ENCODE measurements around the gene MYH15.

The MYH15 gene

DNA sequence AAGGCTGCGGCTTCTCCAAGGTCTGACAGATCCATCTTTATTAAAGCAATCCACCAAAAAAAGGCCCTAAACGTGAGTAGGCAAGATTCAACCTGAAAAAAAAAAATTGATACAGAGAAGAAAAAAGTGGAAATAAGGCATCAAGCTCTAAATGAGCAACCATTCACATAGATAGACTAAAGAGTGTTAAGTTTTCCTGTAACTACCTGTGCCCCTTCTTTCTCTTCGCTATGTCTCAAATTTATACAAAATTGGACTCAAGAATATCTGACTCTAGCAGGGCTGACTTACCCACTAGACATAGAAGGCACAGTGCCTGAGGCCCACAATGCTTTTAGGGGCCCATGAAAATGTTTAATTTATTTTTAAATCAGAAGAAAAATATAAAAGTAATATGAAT lies at the start of gene MYH15:
Gene MYH15, minus strand, starts transcription at position 101 of the 400 bp plus-strand sequence. Its CDS starts 66 bp downstream, at position 35.
- DNase-seq = no peak

DNA sequence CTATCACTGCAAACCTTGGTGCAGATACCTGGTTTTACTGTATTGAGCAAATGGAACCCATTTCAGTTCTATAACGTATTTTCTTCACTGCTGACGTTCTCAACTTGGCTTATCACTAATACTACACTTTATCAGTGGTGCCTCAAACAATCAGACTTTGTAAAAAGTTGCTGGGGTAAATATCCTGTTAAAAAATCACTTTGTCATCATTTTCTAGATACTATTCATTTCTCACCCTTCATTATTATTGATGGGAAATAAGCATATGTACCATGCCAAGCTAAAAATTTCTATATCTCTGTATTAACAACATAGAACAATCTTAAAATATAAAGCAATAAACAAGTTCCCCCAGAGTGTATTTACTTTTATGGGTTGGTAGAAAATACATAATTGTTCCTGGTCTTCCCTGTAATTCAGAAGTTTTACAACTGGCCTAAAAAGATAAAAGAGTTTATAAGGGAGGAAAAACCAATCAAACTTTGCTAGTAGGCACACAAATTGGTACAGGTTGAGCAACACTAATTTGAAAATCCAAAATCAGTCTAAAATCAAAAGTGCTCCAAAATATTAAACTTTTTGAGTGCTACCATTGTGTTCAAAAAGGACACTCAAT lies 45.7 kb upstream of the MYH15 start:
- no peak for DNase-seq

- DNase-seq = no peak
Measured at GRCh38 chr3:108554913-108555571, 44.6 kb upstream of the MYH15 start.

GRCh38 chr3:108554229-108554628 lies 43.8 kb upstream of the MYH15 start:
- DNase-seq = no peak

DNA sequence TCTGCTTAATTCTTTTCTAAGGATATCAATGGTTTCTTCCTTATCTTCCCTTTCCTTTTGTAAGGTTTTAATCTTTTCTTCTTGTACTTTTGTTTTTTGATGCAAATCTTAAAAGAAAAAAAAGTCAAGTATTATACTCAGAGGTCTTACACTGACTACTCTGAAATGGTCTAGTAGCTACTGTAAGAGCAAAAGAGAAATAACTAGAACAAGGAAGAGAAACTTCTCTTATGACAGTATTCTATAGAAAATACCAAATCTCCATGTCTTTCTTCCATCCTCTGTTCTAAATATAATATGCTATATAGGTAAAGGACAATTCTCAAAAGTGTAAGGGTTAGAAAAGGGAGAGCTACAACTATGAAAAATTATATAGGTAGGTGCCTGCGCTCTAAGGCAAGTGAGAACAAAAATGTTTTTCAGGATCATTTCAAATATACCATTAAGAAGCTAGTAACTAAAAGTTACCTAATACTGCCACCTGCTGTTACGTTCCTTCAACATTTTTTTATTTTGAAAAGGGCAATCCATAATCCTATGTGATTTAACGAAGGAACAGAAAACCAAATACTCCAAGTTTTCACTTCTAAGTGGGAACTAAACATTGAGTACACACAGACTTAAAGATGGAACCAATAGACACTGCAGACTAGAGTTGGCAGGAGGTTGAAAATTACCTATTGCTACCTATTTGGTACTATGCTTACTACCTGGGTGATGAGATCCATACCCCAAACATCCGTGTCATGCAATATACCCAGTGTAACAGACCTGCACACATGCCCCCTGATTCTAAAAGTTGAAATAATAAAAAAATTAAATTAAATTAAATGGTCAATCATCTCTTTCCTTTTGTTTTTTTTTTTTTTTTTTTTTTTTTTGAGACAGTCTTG lies 42.1 kb upstream of the MYH15 start:
- DNase-seq = peak; percentile 58

- no peak for DNase-seq
Measured at GRCh38 chr3:108548886-108549285, 38.5 kb upstream of the MYH15 start.

GRCh38 chr3:108548304-108548703 lies 37.9 kb upstream of the MYH15 start:
- no peak for DNase-seq

DNA sequence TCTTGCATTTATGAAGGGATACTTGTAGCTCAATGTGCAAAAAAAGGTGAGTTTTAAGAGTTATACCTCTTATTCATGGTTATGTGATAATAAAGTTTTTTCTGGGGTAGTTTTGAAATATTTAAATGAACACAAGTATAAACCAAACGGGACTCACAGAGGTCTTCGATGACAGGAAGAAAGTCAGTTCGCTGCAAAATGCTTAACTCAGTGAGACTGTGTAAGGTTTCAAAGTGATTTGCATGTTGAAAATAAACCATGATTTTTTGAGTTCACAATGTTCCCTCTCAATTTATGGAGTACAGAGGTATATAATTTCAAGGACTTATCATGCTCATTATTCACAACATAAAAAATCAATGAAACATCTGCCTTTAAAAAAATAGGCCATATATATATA lies 36.3 kb upstream of the MYH15 start:
- no peak for DNase-seq

GRCh38 chr3:108546247-108546646 lies 35.9 kb upstream of the MYH15 start:
- no peak for DNase-seq

DNA sequence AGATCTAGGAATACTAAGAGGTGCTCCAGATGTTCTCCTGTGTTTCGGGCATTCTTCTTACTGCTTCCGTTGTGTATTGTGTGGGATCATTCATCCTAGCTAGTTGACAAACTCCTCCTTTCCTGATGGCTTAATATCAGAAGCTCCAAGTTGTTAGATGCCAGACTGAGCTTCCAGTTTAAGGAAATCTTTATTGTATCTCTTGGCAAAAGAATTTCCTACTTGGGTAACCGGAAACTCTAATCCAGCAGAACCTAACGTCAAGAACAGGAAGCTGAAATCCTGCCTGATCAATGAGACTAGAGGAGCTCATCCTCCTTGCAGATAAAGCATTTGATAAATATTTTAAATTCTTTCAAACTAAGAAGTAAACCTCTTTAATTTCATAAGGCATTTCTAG lies 27.7 kb upstream of the MYH15 start:
- DNase-seq = no peak

DNA sequence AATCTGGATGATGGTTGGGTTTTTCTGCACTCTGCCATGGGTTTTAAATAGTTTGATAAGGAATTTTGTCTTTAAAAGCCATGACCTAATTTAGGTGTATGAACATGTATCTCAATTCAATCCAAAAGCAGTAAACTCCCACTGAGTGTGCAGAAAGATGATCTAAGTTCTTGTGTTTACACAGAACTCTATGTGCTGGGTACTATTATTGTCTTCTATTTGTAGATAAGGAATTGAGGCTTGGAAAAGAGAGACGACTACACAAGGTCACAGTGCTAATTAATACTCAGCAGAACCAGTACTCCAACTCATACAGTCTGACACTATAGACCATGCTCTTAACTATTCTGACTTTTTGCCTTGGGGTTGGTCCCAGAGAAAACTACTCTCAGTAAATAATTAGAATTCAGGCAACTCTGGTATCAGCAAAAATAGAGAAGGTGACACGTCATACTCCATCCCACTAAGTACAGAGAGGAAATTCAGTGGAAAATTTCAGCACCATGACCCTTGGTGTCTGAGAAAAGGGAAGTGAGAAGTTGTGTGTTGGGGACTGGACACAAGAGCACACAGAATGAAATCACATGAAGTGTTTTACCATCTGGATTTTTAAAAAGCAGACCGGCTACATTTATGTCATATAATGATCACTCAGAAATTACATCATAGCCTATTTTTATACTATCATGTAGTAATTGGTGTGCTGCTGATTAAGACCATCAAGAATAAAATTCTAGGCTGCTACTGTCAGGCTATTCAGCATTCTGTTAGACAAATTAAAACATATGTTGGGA lies 18.3 kb upstream of the MYH15 start:
- peak; percentile 8 for DNase-seq

DNA sequence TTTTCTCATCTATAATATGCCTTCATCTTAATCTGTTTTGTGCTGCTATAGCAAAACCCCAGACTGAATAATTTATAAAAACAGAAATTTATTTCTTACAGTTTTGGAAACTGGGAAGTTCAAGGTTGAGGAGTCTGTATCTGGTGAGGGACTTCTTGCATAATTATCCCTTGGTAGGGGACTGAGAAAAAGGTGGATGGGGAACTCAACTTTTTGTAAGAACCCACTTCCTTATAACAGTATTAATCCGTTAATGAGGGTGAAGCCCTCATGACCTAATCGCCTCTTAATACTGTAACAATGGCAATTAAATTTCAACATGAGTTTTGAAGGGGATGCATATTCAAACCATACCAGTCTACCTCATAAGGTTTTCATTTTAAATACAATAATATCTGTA lies 17.4 kb upstream of the MYH15 start:
- DNase-seq = no peak

DNA sequence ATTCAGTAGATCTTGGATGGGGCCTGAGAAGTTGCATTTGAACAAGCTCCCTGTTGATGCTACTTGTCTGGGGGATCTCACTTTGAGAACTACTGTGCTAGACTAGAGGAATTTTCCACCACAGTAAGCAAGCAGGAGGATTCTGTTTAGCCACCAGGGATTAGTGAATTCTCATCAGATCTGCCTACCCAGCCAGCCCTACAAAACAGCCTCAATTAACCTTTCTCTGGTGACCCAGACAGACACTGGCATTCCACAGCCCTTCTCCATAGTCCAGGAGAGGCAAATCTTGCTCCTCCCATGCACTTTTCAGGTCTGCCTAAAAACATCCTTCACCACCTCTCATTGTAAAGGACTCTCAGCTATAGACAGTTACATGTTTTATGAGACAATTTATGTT lies 16.7 kb upstream of the MYH15 start:
- no peak for DNase-seq

DNA sequence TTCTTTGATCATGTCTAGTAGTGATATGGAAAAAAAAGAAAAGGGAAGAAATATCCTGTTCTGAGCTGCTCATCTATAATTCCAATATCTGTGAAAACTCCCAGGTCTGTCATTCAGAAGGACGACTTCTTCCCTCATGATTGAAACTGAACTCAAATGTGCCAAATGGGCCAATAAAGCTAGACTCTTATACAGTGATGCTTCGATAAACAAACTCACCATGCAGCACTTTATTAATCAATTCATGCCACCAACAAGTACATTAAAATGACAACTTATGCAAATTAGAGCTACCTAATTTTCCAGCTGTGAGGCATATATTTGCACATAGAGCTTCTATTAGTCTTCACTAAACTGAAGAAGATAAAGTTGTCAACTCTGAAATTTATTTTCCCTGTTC lies 15.6 kb upstream of the MYH15 start:
- no peak for DNase-seq

- no peak for DNase-seq
Measured at GRCh38 chr3:108525256-108525655, 14.9 kb upstream of the MYH15 start.

DNA sequence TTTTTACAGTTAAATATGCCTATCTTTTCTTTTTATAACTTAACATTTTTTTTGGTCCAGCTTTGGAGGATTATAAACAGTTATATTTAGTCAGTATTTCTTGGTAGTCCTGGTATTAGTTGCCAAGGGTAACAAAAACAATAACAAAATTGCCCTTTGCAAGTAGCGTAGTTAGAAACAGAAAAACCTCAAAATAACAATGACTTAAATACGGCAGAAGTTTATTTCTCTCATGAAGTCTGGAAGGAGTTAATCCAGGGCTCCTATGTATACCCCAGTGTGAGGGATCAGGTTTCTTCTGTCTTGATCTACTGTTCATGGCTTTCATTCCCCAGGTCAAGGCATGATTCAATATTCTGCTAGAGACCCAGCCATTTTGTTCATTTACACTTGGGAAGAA lies 14.1 kb upstream of the MYH15 start:
- no peak for DNase-seq

- no peak for DNase-seq
Measured at GRCh38 chr3:108518895-108519294, 8.5 kb upstream of the MYH15 start.

- DNase-seq = no peak
Measured at GRCh38 chr3:108516881-108517280, 6.5 kb upstream of the MYH15 start.

GRCh38 chr3:108513961-108514360 lies 3.6 kb upstream of the MYH15 start:
- no peak for DNase-seq

GRCh38 chr3:108512671-108513070 lies 2.3 kb upstream of the MYH15 start:
- no peak for DNase-seq

DNA sequence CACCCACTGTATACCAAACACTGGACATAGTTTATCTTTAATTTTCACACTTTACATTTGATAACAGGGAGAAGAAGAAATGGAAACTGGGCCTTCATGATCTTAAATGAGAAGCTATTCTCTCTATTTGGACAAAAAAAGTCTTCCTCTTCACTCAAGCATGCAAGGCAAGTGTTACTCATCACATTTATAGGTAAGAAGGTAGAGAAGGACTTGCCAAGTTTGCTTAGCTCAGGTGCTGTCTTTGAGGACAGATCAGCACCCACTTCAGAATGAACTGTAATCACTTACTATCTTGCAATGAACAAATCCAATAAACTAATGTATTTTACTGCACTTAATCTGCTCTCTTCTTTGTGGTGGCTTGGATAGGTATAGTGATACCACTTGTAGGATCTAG lies 1.1 kb upstream of the MYH15 start:
- DNase-seq = no peak

DNA sequence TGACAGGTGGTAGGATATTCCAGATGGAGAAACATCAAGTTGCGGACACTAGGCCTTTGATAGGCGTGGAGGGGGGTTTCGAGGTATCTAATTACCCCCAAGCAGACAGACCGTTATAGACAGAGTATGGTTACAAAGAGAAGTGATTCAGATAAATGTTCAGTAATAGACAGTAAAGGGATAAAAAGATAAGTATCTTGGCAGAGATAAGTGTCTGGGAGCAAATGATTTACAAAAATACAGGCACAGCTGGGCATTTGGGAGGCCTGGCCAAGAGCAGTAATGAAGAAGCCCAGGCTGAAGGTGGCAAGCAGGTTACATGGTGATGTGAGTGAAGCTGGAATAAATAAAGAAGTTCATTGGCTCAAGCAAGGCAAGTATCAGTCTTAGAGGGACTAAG lies 659 bp upstream of the MYH15 start:
- DNase-seq = no peak

- no peak for DNase-seq
Measured at GRCh38 chr3:108509871-108510270, 525 bp downstream of the MYH15 start.

All from CD4-positive, alpha-beta T cell treated with Interleukin-4 for 4 hours (primary cell).